ENCODE results near the gene MRPS12. TPM values are rescaled to one million over a fixed set of nuclear protein-coding genes. Genes with fewer than 3 reads are reported as not detected.
A peak's percentile ranks its signal among the peaks of the same experiment; 100 is the strongest.

Gene MRPS12
- total and polyA plus RNA-seq, 9 of the 15 experiments (the other 6 are each of a cell fraction or from before 2014, with no cell fraction given) = 8.1 to 174 (median 52.0) TPM

- TF ChIP-seq PCBP2 (IDR thresholded peaks at IDR 0.05; ENCODE audit: low read depth, low read length, poor library complexity, severe bottlenecking) (no peak), SMAD2 (IDR thresholded peaks at IDR 0.05; ENCODE audit: low read depth, low read length) (no peak), PHF20 (IDR thresholded peaks at IDR 0.05; ENCODE audit: partially characterized antibody) (no peak), SP2 (IDR thresholded peaks at IDR 0.05; ENCODE audit: extremely low read depth, low read depth, low read length, poor library complexity, severe bottlenecking) (peak; percentile 65), NCOA6 (IDR thresholded peaks at IDR 0.05) (no peak), ZBTB49 (CRISPR knock-in tag; IDR thresholded peaks at IDR 0.05; ENCODE audit: borderline replicate concordance) (no peak), ZNF124 (CRISPR knock-in tag; IDR thresholded peaks at IDR 0.05) (no peak), RNF2 (IDR thresholded peaks at IDR 0.05) (no peak), USF1 (CRISPR knock-in tag; IDR thresholded peaks at IDR 0.05) (peak; percentile 61; the same call in 1 of the 2 replicates), SMARCA5 (IDR thresholded peaks at IDR 0.05) (no peak), NBN (IDR thresholded peaks at IDR 0.05; ENCODE audit: low read depth) (no peak; the same call in 1 of the 2 replicates), BRD4 (IDR thresholded peaks at IDR 0.05) (no peak), CBX1 (IDR thresholded peaks at IDR 0.05; ENCODE audit: low read depth) (no peak), HOXB6 (CRISPR knock-in tag; IDR thresholded peaks at IDR 0.05; ENCODE audit: borderline replicate concordance) (no peak), CAMTA2 (CRISPR knock-in tag; conservative IDR thresholded peaks at IDR 0.05) (no peak), ZEB2 (IDR thresholded peaks at IDR 0.05) (no peak), HNRNPH1 (optimal IDR thresholded peaks at IDR 0.05; ENCODE audit: low read depth, low read length) (no peak), ZKSCAN3 (CRISPR knock-in tag; IDR thresholded peaks at IDR 0.05) (no peak), PHF21A (IDR thresholded peaks at IDR 0.05; ENCODE audit: borderline replicate concordance, low read depth) (no peak), POLR2G (IDR thresholded peaks at IDR 0.05; ENCODE audit: low read depth, low read length) (peak; percentile 79), CREBBP (IDR thresholded peaks at IDR 0.05; ENCODE audit: low read depth, low read length) (no peak), NEUROD1 (IDR thresholded peaks at IDR 0.05; ENCODE audit: borderline replicate concordance, low read depth, low read length, partially characterized antibody) (peak; percentile 74), ZNF224 (CRISPR knock-in tag; IDR thresholded peaks at IDR 0.05) (peak; percentile 64; the same call in 1 of the 2 replicates), GATAD2A (IDR thresholded peaks at IDR 0.05) (no peak), RFX1 (IDR thresholded peaks at IDR 0.05) (no peak), HIVEP1 (CRISPR knock-in tag; IDR thresholded peaks at IDR 0.05) (no peak), CREB5 (CRISPR knock-in tag; IDR thresholded peaks at IDR 0.05) (no peak), EP300 (IDR thresholded peaks at IDR 0.05; ENCODE audit: low read length) (0 out of 2 replicates have a peak, but pooled peaks have one; percentile 7)
Observed at GRCh38 chr19:38930776-38931520, at the start of gene MRPS12 (continued).
